Kidney (tissue), 14 donors: ENCODE measurements around the gene RPTOR. TPM values are rescaled to one million over a fixed set of nuclear protein-coding genes. Genes with fewer than 3 reads are reported as not detected.
A peak's percentile ranks its signal among the peaks of the same experiment; 100 is the strongest.

ENCODE experiments used
- DNase-seq, 5 donors: peaks; one replicate each; pipeline ENCODE4 v3.0.0-alpha.2; 2013 to 2020
- FAIRE-seq: peaks from 2 replicates; lab custom pipeline; 2012; peaks lifted over from hg19 to GRCh38; lab: Jason Lieb, UNC
- H3K27ac ChIP-seq, 2 donors: one replicate each; pipeline ENCODE4 v1.7.0; 2013; ENCODE audit warnings: low read depth in 2 of 2, low read length in 2 of 2, inconsistent platforms in 1 of 2
- H3K27me3 ChIP-seq: one replicate; pipeline ENCODE4 v1.7.1; 2013; ENCODE audit warnings: low read length, inconsistent platforms; ENCODE audit not compliant: control insufficient read depth, insufficient read depth
- H3K36me3 ChIP-seq, 3 donors: one replicate each; pipeline versions ENCODE4 v1.7.0 to v1.7.1; 2013; ENCODE audit warnings: low read length in 3 of 3, control low read depth in 1 of 3, inconsistent platforms in 1 of 3; ENCODE audit not compliant: insufficient read depth in 3 of 3, control insufficient read depth in 2 of 3
- H3K4me1 ChIP-seq, 3 donors: one replicate each; pipeline versions ENCODE4 v1.7.0 to v1.7.1; 2013; ENCODE audit warnings: low read length in 3 of 3, inconsistent platforms in 1 of 3, low read depth in 1 of 3; ENCODE audit not compliant: control insufficient read depth in 2 of 3, insufficient read depth in 2 of 3
- H3K4me3 ChIP-seq, 3 donors: one replicate each; pipeline versions ENCODE4 v1.7.0 to v1.8.1; 2013; ENCODE audit warnings: low read length in 3 of 3, control low read depth in 1 of 3, inconsistent platforms in 1 of 3
- H3K9ac ChIP-seq, 3 donors: one replicate each; pipeline versions ENCODE4 v1.7.0 to v1.7.1; 2013; ENCODE audit warnings: low read length in 3 of 3, control low read depth in 1 of 3, inconsistent platforms in 1 of 3
- H3K9me3 ChIP-seq, 3 donors: one replicate each; pipeline versions ENCODE4 v1.7.0 to v1.7.1; 2013; ENCODE audit warnings: low read length in 3 of 3, control low read depth in 1 of 3, inconsistent platforms in 1 of 3; ENCODE audit not compliant: control insufficient read depth in 2 of 3, insufficient read depth in 1 of 3
- CTCF ChIP-seq: IDR thresholded peaks from 3 replicates; pipeline ENCODE4 v1.5.1; 2012; ENCODE audit warnings: mild to moderate bottlenecking, moderate library complexity, borderline replicate concordance; ENCODE audit not compliant: insufficient read depth; ENCODE audit errors: extremely low read depth
- intact Hi-C: fragments of 100-400 bp; cut with DNase I; formaldehyde crosslinking; loops from one replicate; pipeline ENCODE4 v1.11.1; 2022
- polyA plus RNA-seq: library from polyadenylated mRNA; stranded (reverse); fragments of 350-450 nt; fragmentation: Illumina TruSeq; extraction: RNeasy Lipid Tissue Mini Kit (QIAGEN cat#74804); gene quantifications from one replicate; pipeline ENCODE4 v1.2.3, GENCODE V29; 2014; ENCODE audit warnings: low read depth, low replicate concordance; ENCODE audit not compliant: insufficient read depth
- total RNA-seq: library from RNA; stranded (reverse); fragmentation: NEBNext Ultra II Directional; extraction: Animal tissue kit (Norgen Biotek cat#: 25700); gene quantifications from one replicate; pipeline ENCODE4 v1.2.1, GENCODE V29; 2021
- donor health status: control.
- donor health status: control.
- donor health status: control.
- donor health status: control.
- donor health status: control.
- donor health status: DM: yes; HTN: yes; CAD: no.
- donor health status: Normal renal cell carcinoma (clear cell type).

Gene RPTOR
- total and polyA plus RNA-seq, 2 donors from 2014 or later, result 5.5 to 37.6 TPM

- intact Hi-C loops, result no loop called here
- peak; percentile 73 to 92 (median 81) for DNase-seq
- peak overlapping the region in 1 of 3 donors; percentile 44 for H3K4me3 ChIP-seq
- no peak for TF ChIP-seq CTCF
- H3K4me1 ChIP-seq, result peaks cover 0 to 10% (median 0%) of the 10 kb centered on the region in 3 donors
- no peak for FAIRE-seq
- no peaks in the 10 kb centered on the region for H3K36me3 ChIP-seq
- H3K27ac ChIP-seq, result no peak overlapping the region
- H3K9ac ChIP-seq, result no peak overlapping the region
- no peaks in the 10 kb centered on the region for H3K9me3 ChIP-seq
- H3K27me3 ChIP-seq, result no peaks in the 10 kb centered on the region
These were observed 46.3 kb upstream of the RPTOR start for GRCh38 chr17:80498242-80498919.

GRCh38 chr17:80498920-80499410 is 45.7 kb upstream of the RPTOR start:
- Histone ChIP-seq H3K36me3 (no peaks in the 10 kb centered on the region), H3K27ac (no peak overlapping the region), H3K9me3 (no peaks in the 10 kb centered on the region), H3K4me3 (no peak overlapping the region), H3K4me1 (peaks cover 0 to 9% (median 0%) of the 10 kb centered on the region in 3 donors), H3K27me3 (no peaks in the 10 kb centered on the region), H3K9ac (no peak overlapping the region)
- no peak for FAIRE-seq
- no peak for DNase-seq
- intact Hi-C loops, result no loop called here
- TF ChIP-seq CTCF, result no peak

DNA sequence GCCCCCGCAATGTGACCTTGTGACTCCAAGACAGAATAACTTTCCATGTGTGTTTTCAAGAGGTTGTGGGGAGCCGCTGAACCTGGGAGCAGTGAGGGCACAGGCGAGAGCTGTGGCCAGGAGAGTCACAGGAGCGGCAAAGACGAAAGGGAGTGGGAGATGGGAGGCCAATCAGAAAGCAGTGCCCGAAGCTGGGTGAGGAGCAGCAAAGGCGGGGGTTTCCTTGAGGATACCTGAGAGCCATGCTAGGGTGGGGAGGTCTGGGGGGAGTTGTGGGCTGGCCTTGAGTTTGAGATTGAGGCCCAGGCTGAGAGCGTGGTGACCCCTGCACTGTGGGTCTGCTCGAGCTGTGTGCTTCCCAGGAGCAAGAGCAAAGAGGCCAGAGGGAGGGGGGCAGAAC is 45.1 kb upstream of the RPTOR start:
- intact Hi-C loops, result no loop called here
- Histone ChIP-seq H3K4me1 (peaks cover 0 to 9% (median 0%) of the 10 kb centered on the region in 3 donors), H3K4me3 (no peak overlapping the region), H3K9me3 (no peaks in the 10 kb centered on the region), H3K9ac (no peak overlapping the region), H3K36me3 (no peaks in the 10 kb centered on the region), H3K27ac (no peak overlapping the region), H3K27me3 (no peaks in the 10 kb centered on the region)
- DNase-seq (peak in 3 of 5 donors; percentile 56 to 69 (median 56)), FAIRE-seq (no peak)
- TF ChIP-seq CTCF, result no peak
